Measurements from ENCODE around the gene POLR3K. TPM values are rescaled to one million over a fixed set of nuclear protein-coding genes. Genes with fewer than 3 reads are reported as not detected.
A peak's percentile ranks its signal among the peaks of the same experiment; 100 is the strongest.
"Not testable (repeated sequence)": the region's sequence is repeated elsewhere in the genome, so short reads cannot be mapped to it uniquely, and the experiment has no call there.

The POLR3K gene
- total RNA-seq, 1 experiment from 2014 or later = 53.6 TPM

- Histone ChIP-seq H4K91ac (ENCODE audit: insufficient read length, low read depth, low read length) (no peak overlapping the region), H3K56ac (ENCODE audit: insufficient read length, low read depth, low read length) (no peak overlapping the region), H3K4me1 (ENCODE audit: insufficient read depth, low read length) (no peaks in the 10 kb centered on the region), H3K4me2 (ENCODE audit: insufficient read depth, insufficient read length, low read length) (no peak overlapping the region), H4K8ac (replicated peaks; ENCODE audit: insufficient read length, low read depth, low read length) (no peak overlapping the region), H2AK5ac (ENCODE audit: insufficient read length, low read length) (no peak overlapping the region), H4K20me1 (ENCODE audit: control insufficient read depth, insufficient read depth, insufficient read length) (no peaks in the 10 kb centered on the region), H4K5ac (ENCODE audit: insufficient read length, low read depth, low read length) (no peak overlapping the region), H2BK120ac (ENCODE audit: low read depth, low read length, poor library complexity, severe bottlenecking) (no peak overlapping the region), H3K9ac (ENCODE audit: extremely low read depth, insufficient read length, low read length) (no peak overlapping the region), H3T11ph (ENCODE audit: low read length) (no peak overlapping the region), H2BK12ac (ENCODE audit: insufficient read length, low read depth, low read length) (no peak overlapping the region), H3K4ac (ENCODE audit: low read depth, low read length) (no peak overlapping the region), H3K18ac (ENCODE audit: insufficient read length, low read depth, low read length) (no peak overlapping the region), H2BK20ac (ENCODE audit: low read depth, low read length, poor library complexity, severe bottlenecking) (no peak overlapping the region), H2AFZ (ENCODE audit: low read length) (no peak overlapping the region), H2BK5ac (ENCODE audit: insufficient read length, low read length) (no peak overlapping the region), H3K23me2 (ENCODE audit: insufficient read length, low read depth, low read length, poor library complexity, severe bottlenecking) (no peaks in the 10 kb centered on the region), H3K79me1 (ENCODE audit: insufficient read depth, low read depth, low read length, poor library complexity, severe bottlenecking) (no peaks in the 10 kb centered on the region), H3K79me2 (ENCODE audit: insufficient read depth, low read length) (no peaks in the 10 kb centered on the region), H3K9me3 (ENCODE audit: control insufficient read depth, low read depth, low read length) (peaks cover 12% of the 10 kb centered on the region), H3K27ac (ENCODE audit: insufficient read length, low read depth, low read length) (no peak overlapping the region), H2BK15ac (ENCODE audit: low read depth, low read length) (no peak overlapping the region), H3K27me3 (ENCODE audit: insufficient read depth, low read length) (no peaks in the 10 kb centered on the region), H3K23ac (ENCODE audit: insufficient read length, low read depth, low read length) (no peak overlapping the region), H3K14ac (ENCODE audit: insufficient read depth, low read length) (peak overlapping the region; percentile 48; the same call in 1 of the 2 replicates)
- Mint-ChIP-seq H3K4me1 (no peaks in the 10 kb centered on the region), H3K36me3 (ENCODE audit: insufficient read depth in 1 of 3, low read depth in 3 of 3) (peaks cover 35 to 58% (median 51%) of the 10 kb centered on the region in 3 experiments), H3K27ac (peak overlapping the region in 1 of 3 experiments; percentile 78; a peak in 1 of 7 replicates), H3K4me3 (no peak overlapping the region), H3K9me3 (peaks cover 9 to 14% of the 10 kb centered on the region in 2 experiments; a peak in 4 of 5 replicates), H3K27me3 (ENCODE audit: low read depth) (peaks cover 1% of the 10 kb centered on the region)
- no peak for DNase-seq
- TF ChIP-seq CTCF (conservative IDR thresholded peaks at IDR 0.05) = no peak
- WGBS (ENCODE audit: extremely low coverage, insufficient read length, low lambda C conversion rate) = no CpG with 5 or more reads among the region's 13 CpGs
These were observed 14.2 kb downstream of the POLR3K start for GRCh38 chr16:38941-39892.

DNA sequence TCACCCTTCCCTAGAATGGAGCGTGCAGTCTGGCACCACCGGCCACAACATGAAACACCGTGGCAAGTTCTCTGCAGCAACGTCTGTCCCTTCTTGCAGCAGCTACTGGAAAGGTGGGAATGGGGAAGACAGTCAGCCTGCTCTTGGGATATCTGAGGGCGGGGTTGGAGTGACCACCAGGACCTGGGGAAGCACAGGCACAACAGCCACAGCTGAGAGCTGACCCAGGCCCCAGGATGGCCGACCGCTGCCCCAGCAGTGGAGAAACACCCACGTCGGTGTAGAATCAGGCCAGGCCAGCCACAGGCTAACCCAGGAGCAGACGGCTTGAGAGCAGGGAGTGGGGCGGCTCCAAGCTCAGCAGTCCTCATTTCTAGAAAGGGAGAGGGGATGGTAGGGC, 15.2 kb downstream of the POLR3K start:
- H3K27me3 ChIP-seq (ENCODE audit: insufficient read depth, low read length); H3K4me1 ChIP-seq (ENCODE audit: insufficient read depth, low read length); H4K5ac ChIP-seq (ENCODE audit: insufficient read length, low read depth, low read length); H2BK15ac ChIP-seq (ENCODE audit: low read depth, low read length); H3K14ac ChIP-seq (ENCODE audit: insufficient read depth, low read length); H2BK12ac ChIP-seq (ENCODE audit: insufficient read length, low read depth, low read length); H3K9ac ChIP-seq (ENCODE audit: extremely low read depth, insufficient read length, low read length); H3K27ac ChIP-seq (ENCODE audit: insufficient read length, low read depth, low read length); H3K23ac ChIP-seq (ENCODE audit: insufficient read length, low read depth, low read length); H2AFZ ChIP-seq (ENCODE audit: low read length); H2BK20ac ChIP-seq (ENCODE audit: low read depth, low read length, poor library complexity, severe bottlenecking); H3K23me2 ChIP-seq (ENCODE audit: insufficient read length, low read depth, low read length, poor library complexity, severe bottlenecking); H2BK5ac ChIP-seq (ENCODE audit: insufficient read length, low read length); H3K56ac ChIP-seq (ENCODE audit: insufficient read length, low read depth, low read length); H3K4me3 Mint-ChIP-seq; H3K4me1 Mint-ChIP-seq; H3T11ph ChIP-seq (ENCODE audit: low read length); DNase-seq; H3K18ac ChIP-seq (ENCODE audit: insufficient read length, low read depth, low read length); H3K79me2 ChIP-seq (ENCODE audit: insufficient read depth, low read length); H3K4me2 ChIP-seq (ENCODE audit: insufficient read depth, insufficient read length, low read length); H2BK120ac ChIP-seq (ENCODE audit: low read depth, low read length, poor library complexity, severe bottlenecking); H2AK5ac ChIP-seq (ENCODE audit: insufficient read length, low read length); H4K91ac ChIP-seq (ENCODE audit: insufficient read length, low read depth, low read length); H3K79me1 ChIP-seq (ENCODE audit: insufficient read depth, low read depth, low read length, poor library complexity, severe bottlenecking); H4K8ac ChIP-seq (replicated peaks; ENCODE audit: insufficient read length, low read depth, low read length); H3K4ac ChIP-seq (ENCODE audit: low read depth, low read length); H3K27me3 Mint-ChIP-seq (ENCODE audit: low read depth); H4K20me1 ChIP-seq (ENCODE audit: control insufficient read depth, insufficient read depth, insufficient read length): not testable (repeated sequence)
- Mint-ChIP-seq H3K27ac (0 out of 7 replicates have a peak overlapping the region, but pooled peaks of 1 of the 3 experiments have one; percentile 44), H3K36me3 (ENCODE audit: insufficient read depth in 1 of 3, low read depth in 3 of 3) (peaks cover 28 to 51% (median 42%) of the 10 kb centered on the region in 3 experiments), H3K9me3 (peaks cover 9 to 12% of the 10 kb centered on the region in 2 experiments; a peak in 3 of 5 replicates)
- WGBS (ENCODE audit: extremely low coverage, insufficient read length, low lambda C conversion rate) = no CpG with 5 or more reads among the region's 11 CpGs
- peaks cover 11% of the 10 kb centered on the region for H3K9me3 ChIP-seq (ENCODE audit: control insufficient read depth, low read depth, low read length)

Measured in H9 (cell line).